ENCODE data around the gene TIPIN. TPM values are rescaled to one million over a fixed set of nuclear protein-coding genes. Genes with fewer than 3 reads are reported as not detected.

The TIPIN gene
- 10 to 100 TPM in 4 of 6 donors, 1 to 10 TPM in 2; 6.2 to 14.8 (median 12.4) TPM for polyA plus RNA-seq (ENCODE audit: low read depth in 6 of 6)

GRCh38 chr15:66356359-66357236, at the start of gene TIPIN:
Gene TIPIN (minus strand): TSS chr15:66356685. CDS start chr15:66352947, 3,738 bp downstream.
- H3K27me3 Mint-ChIP-seq: no peaks in the 10 kb centered on the region
- peaks cover 0 to 3% (median 0%) of the 10 kb centered on the region in 7 donors for H3K9me3 Mint-ChIP-seq
- DNase-seq (peak; percentile 97), ATAC-seq (ENCODE audit: low read depth in 2 of 2) (peak; percentile 93 to 94)
- H3K27ac Mint-ChIP-seq: peak within 1 kb of the TSS; percentile 91 to 98 (median 96)
- no peaks in the 10 kb centered on the region for H3K36me3 Mint-ChIP-seq
- H3K4me1 Mint-ChIP-seq: peaks cover 15 to 28% (median 18%) of the 10 kb centered on the region in 3 donors
- peak within 1 kb of the TSS; percentile 90 to 100 (median 96) for H3K4me3 Mint-ChIP-seq

- Mint-ChIP-seq H3K27me3 (no peaks in the 10 kb centered on the region), H3K4me3 (no peak overlapping the region), H3K9me3 (no peaks in the 10 kb centered on the region), H3K27ac (no peak overlapping the region), H3K36me3 (peaks cover 0 to 8% of the 10 kb centered on the region in 2 donors), H3K4me1 (peaks cover 63 to 89% (median 76%) of the 10 kb centered on the region in 3 donors)
- DNase-seq: no peak
- no peak for ATAC-seq (ENCODE audit: low read depth in 2 of 2)
These were observed 49.1 kb upstream of the TIPIN start for GRCh38 chr15:66405615-66406014.

- peak overlapping the region in 5 of 8 donors; percentile 45 to 77 (median 61) for H3K4me3 Mint-ChIP-seq
- peak overlapping the region in 1 of 6 donors; percentile 46 for H3K27ac Mint-ChIP-seq
These were observed 48.5 kb upstream of the TIPIN start for GRCh38 chr15:66405007-66405406.

GRCh38 chr15:66404532-66404931, 48.0 kb upstream of the TIPIN start:
- ATAC-seq (ENCODE audit: low read depth in 2 of 2): peak; percentile 44 to 53

More at GRCh38 chr15:66405007-66405406, 48.5 kb upstream of the TIPIN start:
- no peak for DNase-seq
- H3K36me3 Mint-ChIP-seq: peaks cover 0 to 6% of the 10 kb centered on the region in 2 donors
- ATAC-seq (ENCODE audit: low read depth in 2 of 2): no peak
- H3K27me3 Mint-ChIP-seq: no peaks in the 10 kb centered on the region
- peaks cover 63 to 90% (median 76%) of the 10 kb centered on the region in 3 donors for H3K4me1 Mint-ChIP-seq
- no peaks in the 10 kb centered on the region for H3K9me3 Mint-ChIP-seq

GRCh38 chr15:66404122-66404521, 47.6 kb upstream of the TIPIN start:
- no peak for ATAC-seq (ENCODE audit: low read depth in 2 of 2)
- Mint-ChIP-seq H3K27ac (peak overlapping the region in 2 of 6 donors; percentile 10 to 46), H3K4me3 (peak overlapping the region in 6 of 8 donors; percentile 1 to 77 (median 62)), H3K9me3 (no peaks in the 10 kb centered on the region), H3K36me3 (peaks cover 0 to 4% of the 10 kb centered on the region in 2 donors), H3K27me3 (no peaks in the 10 kb centered on the region), H3K4me1 (peaks cover 54 to 82% (median 68%) of the 10 kb centered on the region in 3 donors)
- DNase-seq: no peak

More at GRCh38 chr15:66404532-66404931, 48.0 kb upstream of the TIPIN start:
- no peak for DNase-seq
- Mint-ChIP-seq H3K9me3 (no peaks in the 10 kb centered on the region), H3K27ac (peak overlapping the region in 4 of 6 donors; percentile 5 to 49 (median 28)), H3K4me3 (peak overlapping the region; percentile 1 to 77 (median 60)), H3K27me3 (no peaks in the 10 kb centered on the region), H3K4me1 (peaks cover 59 to 86% (median 72%) of the 10 kb centered on the region in 3 donors), H3K36me3 (peaks cover 0 to 4% of the 10 kb centered on the region in 2 donors)

- H3K27ac Mint-ChIP-seq: peak overlapping the region in 1 of 6 donors; percentile 43
These were observed 46.8 kb upstream of the TIPIN start for GRCh38 chr15:66403323-66403722.

GRCh38 chr15:66402761-66403284, 46.3 kb upstream of the TIPIN start:
- peaks cover 47 to 75% (median 61%) of the 10 kb centered on the region in 3 donors for H3K4me1 Mint-ChIP-seq
- H3K9me3 Mint-ChIP-seq: no peaks in the 10 kb centered on the region
- peaks cover under 1 to 6% of the 10 kb centered on the region in 2 donors for H3K36me3 Mint-ChIP-seq
- DNase-seq (no peak), ATAC-seq (ENCODE audit: low read depth in 2 of 2) (no peak)
- H3K27me3 Mint-ChIP-seq: no peaks in the 10 kb centered on the region
- peak overlapping the region in 1 of 8 donors; percentile 35 for H3K4me3 Mint-ChIP-seq
- H3K27ac Mint-ChIP-seq: peak overlapping the region in 3 of 6 donors; percentile 19 to 43 (median 38)

More at GRCh38 chr15:66403323-66403722, 46.8 kb upstream of the TIPIN start:
- Mint-ChIP-seq H3K4me1 (peaks cover 47 to 75% (median 62%) of the 10 kb centered on the region in 3 donors), H3K36me3 (peaks cover under 1 to 4% of the 10 kb centered on the region in 2 donors), H3K9me3 (no peaks in the 10 kb centered on the region), H3K27me3 (no peaks in the 10 kb centered on the region), H3K4me3 (no peak overlapping the region)
- ATAC-seq (ENCODE audit: low read depth in 2 of 2): no peak
- no peak for DNase-seq

GRCh38 chr15:66401130-66402021, 44.9 kb upstream of the TIPIN start:
- H3K27me3 Mint-ChIP-seq: no peaks in the 10 kb centered on the region
- peak overlapping the region in 4 of 6 donors; percentile 2 to 63 (median 32) for H3K27ac Mint-ChIP-seq
- H3K9me3 Mint-ChIP-seq: no peaks in the 10 kb centered on the region
- peak in 1 of 2 donors; percentile 51 for ATAC-seq (ENCODE audit: low read depth in 2 of 2)
- H3K36me3 Mint-ChIP-seq: peaks cover 4 to 6% of the 10 kb centered on the region in 2 donors
- H3K4me3 Mint-ChIP-seq: peak overlapping the region in 7 of 8 donors; percentile 45 to 92 (median 68)
- DNase-seq: no peak
- peaks cover 46 to 66% (median 52%) of the 10 kb centered on the region in 3 donors for H3K4me1 Mint-ChIP-seq

- peaks cover 4 to 6% of the 10 kb centered on the region in 2 donors for H3K36me3 Mint-ChIP-seq
- H3K9me3 Mint-ChIP-seq: no peaks in the 10 kb centered on the region
- H3K4me1 Mint-ChIP-seq: peaks cover 40 to 63% (median 46%) of the 10 kb centered on the region in 3 donors
- DNase-seq (no peak), ATAC-seq (ENCODE audit: low read depth in 2 of 2) (no peak)
- no peaks in the 10 kb centered on the region for H3K27me3 Mint-ChIP-seq
- H3K27ac Mint-ChIP-seq: peak overlapping the region in 3 of 6 donors; percentile 23 to 45 (median 41)
- peak overlapping the region in 5 of 8 donors; percentile 5 to 68 (median 36) for H3K4me3 Mint-ChIP-seq
These were observed 43.9 kb upstream of the TIPIN start for GRCh38 chr15:66400351-66400774.

GRCh38 chr15:66399276-66399675, 42.8 kb upstream of the TIPIN start:
- peaks cover 39 to 62% (median 49%) of the 10 kb centered on the region in 3 donors for H3K4me1 Mint-ChIP-seq
- H3K36me3 Mint-ChIP-seq: peaks cover 4 to 6% of the 10 kb centered on the region in 2 donors
- no peak overlapping the region for H3K4me3 Mint-ChIP-seq
- DNase-seq: no peak
- no peak for ATAC-seq (ENCODE audit: low read depth in 2 of 2)
- H3K27ac Mint-ChIP-seq: peak overlapping the region in 1 of 6 donors; percentile 32
- no peaks in the 10 kb centered on the region for H3K9me3 Mint-ChIP-seq
- no peaks in the 10 kb centered on the region for H3K27me3 Mint-ChIP-seq

- no peak for DNase-seq
- no peak for ATAC-seq (ENCODE audit: low read depth in 2 of 2)
- Mint-ChIP-seq H3K9me3 (no peaks in the 10 kb centered on the region), H3K27me3 (no peaks in the 10 kb centered on the region), H3K4me1 (peaks cover 49 to 57% (median 56%) of the 10 kb centered on the region in 3 donors), H3K4me3 (no peak overlapping the region), H3K36me3 (peaks cover 6 to 9% of the 10 kb centered on the region in 2 donors), H3K27ac (peak overlapping the region in 2 of 6 donors; percentile 6 to 18)
These were observed 38.4 kb upstream of the TIPIN start for GRCh38 chr15:66394915-66395314.

- ATAC-seq (ENCODE audit: low read depth in 2 of 2): no peak
- H3K27ac Mint-ChIP-seq: peak overlapping the region in 1 of 6 donors; percentile 18
These were observed 38.0 kb upstream of the TIPIN start for GRCh38 chr15:66394472-66394871.

More at GRCh38 chr15:66394472-66394871, 38.0 kb upstream of the TIPIN start:
- Mint-ChIP-seq H3K27me3 (no peaks in the 10 kb centered on the region), H3K9me3 (no peaks in the 10 kb centered on the region), H3K4me3 (no peak overlapping the region), H3K4me1 (peaks cover 52 to 62% (median 61%) of the 10 kb centered on the region in 3 donors), H3K36me3 (peaks cover 6 to 9% of the 10 kb centered on the region in 2 donors)
- DNase-seq: no peak
